ENCODE measurements around the gene INAFM1.
"Not testable (repeated sequence)": the region's sequence is repeated elsewhere in the genome, so short reads cannot be mapped to it uniquely, and the experiment has no call there.

INAFM1 gene

GRCh38 chr19:47247308-47247990 is 27.2 kb upstream of the INAFM1 start:
- H3K4me3 ChIP-seq (replicated peaks; ENCODE audit: insufficient read depth, low read length): no peak overlapping the region
- no peak for TF ChIP-seq SPI1 (IDR thresholded peaks at IDR 0.05; ENCODE audit: borderline replicate concordance, low read depth)
- no peak for TF ChIP-seq REST (IDR thresholded peaks at IDR 0.05; ENCODE audit: insufficient replicate concordance, low read depth)
- TF ChIP-seq CTCF (IDR thresholded peaks at IDR 0.05; ENCODE audit: insufficient read depth, low read length): peak; percentile 82
- no peak for TF ChIP-seq GABPA (IDR thresholded peaks at IDR 0.05; ENCODE audit: low read depth)
- peaks cover 3% of the 10 kb centered on the region for H3K27me3 ChIP-seq (ENCODE audit: insufficient read depth, poor library complexity, severe bottlenecking)
- peak; percentile 62 to 74 for DNase-seq (ENCODE audit: low read depth in 1 of 2, low spot score in 1 of 2)
- H3K27ac ChIP-seq (replicated peaks): no peak overlapping the region

- DNase-seq (ENCODE audit: low read depth in 1 of 2, low spot score in 1 of 2); H3K4me3 ChIP-seq (replicated peaks; ENCODE audit: insufficient read depth, low read length); H3K27ac ChIP-seq (replicated peaks); H3K27me3 ChIP-seq (ENCODE audit: insufficient read depth, poor library complexity, severe bottlenecking): not testable (repeated sequence)
Observed at GRCh38 chr19:47253016-47253415, 21.7 kb upstream of the INAFM1 start.

- no peak overlapping the region for H3K27ac ChIP-seq (replicated peaks)
- TF ChIP-seq GABPA (IDR thresholded peaks at IDR 0.05; ENCODE audit: low read depth): no peak
- no peak for TF ChIP-seq POLR2AphosphoS5 (IDR thresholded peaks at IDR 0.05; ENCODE audit: low read depth)
- TF ChIP-seq CTCF (IDR thresholded peaks at IDR 0.05; ENCODE audit: insufficient read depth, low read length): no peak
- no peak for TF ChIP-seq REST (IDR thresholded peaks at IDR 0.05; ENCODE audit: insufficient replicate concordance, low read depth)
- no peak for TF ChIP-seq SPI1 (IDR thresholded peaks at IDR 0.05; ENCODE audit: borderline replicate concordance, low read depth)
- DNase-seq (ENCODE audit: low read depth in 1 of 2, low spot score in 1 of 2): no peak
- no peaks in the 10 kb centered on the region for H3K27me3 ChIP-seq (ENCODE audit: insufficient read depth, poor library complexity, severe bottlenecking)
- H3K4me3 ChIP-seq (replicated peaks; ENCODE audit: insufficient read depth, low read length): no peak overlapping the region
Observed at GRCh38 chr19:47253467-47253881, 21.2 kb upstream of the INAFM1 start.

- no peak for DNase-seq (ENCODE audit: low read depth in 1 of 2, low spot score in 1 of 2)
- no peak overlapping the region for H3K27ac ChIP-seq (replicated peaks)
- no peak overlapping the region for H3K4me3 ChIP-seq (replicated peaks; ENCODE audit: insufficient read depth, low read length)
- H3K27me3 ChIP-seq (ENCODE audit: insufficient read depth, poor library complexity, severe bottlenecking): no peaks in the 10 kb centered on the region
- TF ChIP-seq CTCF (IDR thresholded peaks at IDR 0.05; ENCODE audit: insufficient read depth, low read length) (no peak), GABPA (IDR thresholded peaks at IDR 0.05; ENCODE audit: low read depth) (no peak), SPI1 (IDR thresholded peaks at IDR 0.05; ENCODE audit: borderline replicate concordance, low read depth) (no peak)
Observed at GRCh38 chr19:47253970-47254369, 20.7 kb upstream of the INAFM1 start.

All from HL-60 (cell line).